ENCODE data around the gene AP4E1.

Gene AP4E1

GRCh38 chr15:50865515-50866353 is 42.7 kb upstream of the AP4E1 start:
- no peak for TF ChIP-seq POLR2AphosphoS5 (IDR thresholded peaks at IDR 0.05; ENCODE audit: low read depth, low read length)
- no peak for TF ChIP-seq REST (IDR thresholded peaks at IDR 0.05; ENCODE audit: insufficient read depth in 1 of 2, low read depth in 2 of 2, low read length in 2 of 2)
- no peak for TF ChIP-seq TAF1 (IDR thresholded peaks at IDR 0.05; ENCODE audit: borderline replicate concordance, insufficient read depth, low read length)
- no peak for TF ChIP-seq FOXP2 (optimal IDR thresholded peaks at IDR 0.05; ENCODE audit: borderline replicate concordance, extremely low read depth, extremely low read length, insufficient read depth)
- no peak for TF ChIP-seq SIN3A (IDR thresholded peaks at IDR 0.05; ENCODE audit: borderline replicate concordance, insufficient read depth, low read length)

- TF ChIP-seq REST (IDR thresholded peaks at IDR 0.05; ENCODE audit: insufficient read depth in 1 of 2, low read depth in 2 of 2, low read length in 2 of 2), result no peak
- no peak for TF ChIP-seq POLR2AphosphoS5 (IDR thresholded peaks at IDR 0.05; ENCODE audit: low read depth, low read length)
- TF ChIP-seq SIN3A (IDR thresholded peaks at IDR 0.05; ENCODE audit: borderline replicate concordance, insufficient read depth, low read length), result no peak
Measured at GRCh38 chr15:50871832-50872231, 36.7 kb upstream of the AP4E1 start.

- TF ChIP-seq SIN3A (IDR thresholded peaks at IDR 0.05; ENCODE audit: borderline replicate concordance, insufficient read depth, low read length) (no peak), POLR2AphosphoS5 (IDR thresholded peaks at IDR 0.05; ENCODE audit: low read depth, low read length) (no peak), REST (IDR thresholded peaks at IDR 0.05; ENCODE audit: insufficient read depth in 1 of 2, low read depth in 2 of 2, low read length in 2 of 2) (no peak), TAF1 (IDR thresholded peaks at IDR 0.05; ENCODE audit: borderline replicate concordance, insufficient read depth, low read length) (no peak), FOXP2 (optimal IDR thresholded peaks at IDR 0.05; ENCODE audit: borderline replicate concordance, extremely low read depth, extremely low read length, insufficient read depth) (no peak)
Measured at GRCh38 chr15:50872832-50873426, 35.6 kb upstream of the AP4E1 start.

- TF ChIP-seq FOXP2 (optimal IDR thresholded peaks at IDR 0.05; ENCODE audit: borderline replicate concordance, extremely low read depth, extremely low read length, insufficient read depth) (no peak), SIN3A (IDR thresholded peaks at IDR 0.05; ENCODE audit: borderline replicate concordance, insufficient read depth, low read length) (no peak), REST (IDR thresholded peaks at IDR 0.05; ENCODE audit: insufficient read depth in 1 of 2, low read depth in 2 of 2, low read length in 2 of 2) (no peak), TAF1 (IDR thresholded peaks at IDR 0.05; ENCODE audit: borderline replicate concordance, insufficient read depth, low read length) (no peak), POLR2AphosphoS5 (IDR thresholded peaks at IDR 0.05; ENCODE audit: low read depth, low read length) (no peak)
Measured at GRCh38 chr15:50873935-50874361, 34.5 kb upstream of the AP4E1 start.
